HEK293 (cell line): ENCODE results near the gene XRCC2.

Experiments used
- CTCF ChIA-PET: fragments of 350-600 bp; formaldehyde crosslinking; extraction: SDS; loops from one replicate; lab custom pipeline; 2021; ENCODE audit warnings: antibody characterized with exemption; lab: Yijun Ruan, JAX
- POLR2A ChIA-PET: fragments of 300-600 bp; formaldehyde crosslinking; extraction: SDS; loops from one replicate; lab custom pipeline; 2020; ENCODE audit warnings: antibody characterized with exemption, inconsistent platforms; lab: Yijun Ruan, JAX
- H3K27ac ChIP-seq: fragments of 200-500 bp; sonication (Bioruptor generic); 2 replicates; pipeline ENCODE4 v1.5.1; 2014; ENCODE audit warnings: low read depth, low read length, control low read depth, inconsistent platforms; ENCODE audit errors: extremely low read depth
- H3K36me3 ChIP-seq, 2 experiments: fragments of 200-500 bp in 1 of 2; sonication (Bioruptor generic) in 1 of 2; 1 replicate in 1 of 2; 2 replicates in 1 of 2; pipeline ENCODE4 v1.5.1; 2014 to 2017; ENCODE audit warnings: inconsistent platforms in 2 of 2, low read length in 2 of 2; ENCODE audit not compliant: control insufficient read depth in 2 of 2, insufficient read depth in 1 of 2
- H3K4me1 ChIP-seq: fragments of 200-500 bp; sonication (Bioruptor generic); 2 replicates; pipeline ENCODE4 v1.5.1; 2014; ENCODE audit warnings: mild to moderate bottlenecking, low read length, inconsistent platforms; ENCODE audit not compliant: control insufficient read depth, insufficient read depth
- H3K4me3 ChIP-seq: 2 replicates; pipeline ENCODE4 v1.5.1; 2011; ENCODE audit warnings: low read depth, mild to moderate bottlenecking, control low read depth, low read length, moderate library complexity
- H3K9me3 ChIP-seq: fragments of 200-500 bp; sonication (Bioruptor generic); 2 replicates; pipeline ENCODE4 v1.5.1; 2014; ENCODE audit warnings: low read depth, low read length, inconsistent platforms; ENCODE audit not compliant: control insufficient read depth, insufficient read depth
- KLF8 ChIP-seq: fragments of 450-650 bp; formaldehyde crosslinking; IDR thresholded peaks from 2 replicates; pipeline ENCODE4 v1.5.1; 2016; ENCODE audit warnings: missing biosample characterization, missing genetic modification characterization
- ZBTB20 ChIP-seq: fragments of 450-650 bp; formaldehyde crosslinking; IDR thresholded peaks from 2 replicates; pipeline ENCODE4 v1.5.1; 2016; ENCODE audit warnings: missing biosample characterization, missing genetic modification characterization
- ZNF10 ChIP-seq: fragments of 450-650 bp; formaldehyde crosslinking; IDR thresholded peaks from 2 replicates; pipeline ENCODE4 v1.5.1; 2017; ENCODE audit warnings: missing biosample characterization, missing genetic modification characterization
- ZNF112 ChIP-seq: fragments of 450-650 bp; formaldehyde crosslinking; IDR thresholded peaks from 2 replicates; pipeline ENCODE4 v1.5.0; 2017; ENCODE audit warnings: missing biosample characterization, missing genetic modification characterization
- ZNF132 ChIP-seq: fragments of 450-650 bp; formaldehyde crosslinking; IDR thresholded peaks from 2 replicates; pipeline ENCODE4 v1.5.1; 2017; ENCODE audit warnings: missing biosample characterization, missing genetic modification characterization, borderline replicate concordance
- ZNF146 ChIP-seq: fragments of 450-650 bp; formaldehyde crosslinking; IDR thresholded peaks from 2 replicates; pipeline ENCODE4 v1.5.1; 2016; ENCODE audit warnings: missing biosample characterization, missing genetic modification characterization
- ZNF157 ChIP-seq: fragments of 450-650 bp; formaldehyde crosslinking; IDR thresholded peaks from 2 replicates; pipeline ENCODE4 v1.5.1; 2016; ENCODE audit warnings: missing biosample characterization, missing genetic modification characterization
- ZNF24 ChIP-seq: fragments of 450-650 bp; formaldehyde crosslinking; IDR thresholded peaks from 2 replicates; pipeline ENCODE4 v1.5.1; 2016; ENCODE audit warnings: missing biosample characterization, missing genetic modification characterization
- ZNF274 ChIP-seq, 2 experiments: fragments of 200-500 bp in 1 of 2; fragments of 450-650 bp in 1 of 2; sonication (Bioruptor generic) in 1 of 2; formaldehyde crosslinking in 1 of 2; IDR thresholded peaks; 2 replicates each; pipeline versions ENCODE4 v1.5.1 to v1.6.1; 2014 to 2016; ENCODE audit warnings: borderline replicate concordance in 1 of 2, inconsistent platforms in 1 of 2, low read length in 1 of 2, missing biosample characterization in 1 of 2, missing genetic modification characterization in 1 of 2
- ZNF404 ChIP-seq: fragments of 450-650 bp; formaldehyde crosslinking; IDR thresholded peaks from 2 replicates; pipeline ENCODE4 v1.5.1; 2017; ENCODE audit warnings: missing biosample characterization, missing genetic modification characterization
- ZNF624 ChIP-seq: fragments of 450-650 bp; formaldehyde crosslinking; IDR thresholded peaks from 2 replicates; pipeline ENCODE4 v1.5.1; 2017; ENCODE audit warnings: missing biosample characterization, missing genetic modification characterization
- ZNF677 ChIP-seq: fragments of 450-650 bp; IDR thresholded peaks from 2 replicates; pipeline ENCODE4 v1.5.0; 2018; ENCODE audit warnings: missing biosample characterization, mild to moderate bottlenecking, missing genetic modification characterization, moderate library complexity
- ZNF843 ChIP-seq: fragments of 450-650 bp; formaldehyde crosslinking; IDR thresholded peaks from 2 replicates; pipeline ENCODE4 v1.5.1; 2016; ENCODE audit warnings: missing biosample characterization, missing genetic modification characterization
- ZSCAN18 ChIP-seq: fragments of 450-650 bp; formaldehyde crosslinking; IDR thresholded peaks from 2 replicates; pipeline ENCODE4 v1.5.1; 2016; ENCODE audit warnings: missing biosample characterization, missing genetic modification characterization
- TF ChIP-seq, protein P1 (sequence below): fragments of 450-650 bp; IDR thresholded peaks from 2 replicates; pipeline ENCODE4 v1.5.1; 2018; ENCODE audit warnings: missing biosample characterization, missing genetic modification characterization
- TF ChIP-seq, protein P2 (sequence below): fragments of 450-650 bp; formaldehyde crosslinking; IDR thresholded peaks from 2 replicates; pipeline ENCODE4 v1.5.1; 2016; ENCODE audit warnings: missing biosample characterization, missing genetic modification characterization, borderline replicate concordance
- TF ChIP-seq, protein P3 (sequence below): fragments of 450-650 bp; formaldehyde crosslinking; IDR thresholded peaks from 2 replicates; pipeline ENCODE4 v1.5.1; 2016; ENCODE audit warnings: missing biosample characterization, missing genetic modification characterization

The XRCC2 gene

GRCh38 chr7:152640829-152641228 lies 35.1 kb downstream of the XRCC2 start:
- ChIA-PET CTCF (no interaction called here), POLR2A (no interaction called here)
- TF ChIP-seq ZNF112 (tag by site-specific recombination) = no peak
- peak; percentile 75 for TF ChIP-seq ZNF146 (tag by site-specific recombination)
- TF ChIP-seq, all 188 proteins: peak for 1

DNA sequence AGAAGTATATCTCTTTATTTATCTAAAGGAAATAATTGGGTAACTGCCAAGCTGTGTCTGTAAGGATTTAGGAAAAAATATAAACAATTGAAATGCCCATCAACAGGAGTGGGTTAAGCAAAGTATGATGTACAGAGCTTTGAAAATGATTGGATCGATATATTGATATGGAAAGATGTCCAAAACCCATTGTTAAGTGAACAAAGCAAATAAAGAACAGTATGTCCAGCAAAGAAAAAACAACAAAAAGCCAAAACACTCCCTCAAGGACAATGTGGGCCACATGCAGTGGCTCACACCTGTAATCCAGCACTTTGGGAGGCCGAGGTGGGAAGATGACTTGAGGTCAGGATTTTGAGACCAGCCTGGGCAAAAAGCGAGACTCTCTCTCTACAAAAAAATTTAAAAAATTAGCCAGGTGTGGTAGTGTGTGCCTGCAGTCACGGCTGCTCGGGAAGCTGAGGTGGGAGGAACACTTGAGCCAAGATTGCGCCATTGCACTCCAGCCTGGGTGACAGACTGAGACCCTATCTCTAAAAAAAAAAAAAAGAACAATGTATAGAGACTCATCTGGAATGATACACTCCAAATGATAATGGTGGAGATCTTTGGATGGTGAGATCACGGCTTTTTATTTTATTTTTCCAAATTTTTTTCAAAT lies 37.9 kb downstream of the XRCC2 start:
- H3K4me3 ChIP-seq = no peak overlapping the region
- no peak for TF ChIP-seq ZNF157 (tag by site-specific recombination)
- no peak for TF ChIP-seq ZNF132
- TF ChIP-seq, protein P1, sequence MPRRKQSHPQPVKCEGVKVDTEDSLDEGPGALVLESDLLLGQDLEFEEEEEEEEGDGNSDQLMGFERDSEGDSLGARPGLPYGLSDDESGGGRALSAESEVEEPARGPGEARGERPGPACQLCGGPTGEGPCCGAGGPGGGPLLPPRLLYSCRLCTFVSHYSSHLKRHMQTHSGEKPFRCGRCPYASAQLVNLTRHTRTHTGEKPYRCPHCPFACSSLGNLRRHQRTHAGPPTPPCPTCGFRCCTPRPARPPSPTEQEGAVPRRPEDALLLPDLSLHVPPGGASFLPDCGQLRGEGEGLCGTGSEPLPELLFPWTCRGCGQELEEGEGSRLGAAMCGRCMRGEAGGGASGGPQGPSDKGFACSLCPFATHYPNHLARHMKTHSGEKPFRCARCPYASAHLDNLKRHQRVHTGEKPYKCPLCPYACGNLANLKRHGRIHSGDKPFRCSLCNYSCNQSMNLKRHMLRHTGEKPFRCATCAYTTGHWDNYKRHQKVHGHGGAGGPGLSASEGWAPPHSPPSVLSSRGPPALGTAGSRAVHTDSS = no peak
- TF ChIP-seq ZNF274 (IDR thresholded peaks at IDR 0.05; ENCODE audit: low read length) = no peak
- TF ChIP-seq ZNF274 (tag by site-specific recombination; IDR thresholded peaks at IDR 0.05; ENCODE audit: borderline replicate concordance) = no peak
- no peak for TF ChIP-seq ZNF10 (tag by site-specific recombination)
- TF ChIP-seq ZNF843 = no peak
- TF ChIP-seq ZBTB20 (tag by site-specific recombination) = no peak
- TF ChIP-seq KLF8 (tag by site-specific recombination) = no peak
- no peak for TF ChIP-seq ZNF24 (tag by site-specific recombination)
- no peak for TF ChIP-seq ZSCAN18 (tag by site-specific recombination)
- TF ChIP-seq ZNF677 = no peak
- TF ChIP-seq, all 188 proteins: peak for 0
- Histone ChIP-seq H3K9me3 (no peaks in the 10 kb centered on the region), H3K27ac (no peak overlapping the region), H3K36me3 (no peaks in the 10 kb centered on the region), H3K4me1 (no peaks in the 10 kb centered on the region)
- ChIA-PET POLR2A (no interaction called here), CTCF (interaction anchor here (0.6 kb wide), 1 partner anchor 335 kb away, joined by 4 read pairs; no protein-coding TSS in a partner anchor)

More at GRCh38 chr7:152640829-152641228, 35.1 kb downstream of the XRCC2 start:
- H3K4me1 ChIP-seq = no peaks in the 10 kb centered on the region
- H3K36me3 ChIP-seq = peaks cover 0 to 14% of the 10 kb centered on the region in 2 experiments; a peak in 1 of 3 replicates
- no peak overlapping the region for H3K4me3 ChIP-seq
- no peaks in the 10 kb centered on the region for H3K9me3 ChIP-seq
- H3K27ac ChIP-seq = no peak overlapping the region

DNA sequence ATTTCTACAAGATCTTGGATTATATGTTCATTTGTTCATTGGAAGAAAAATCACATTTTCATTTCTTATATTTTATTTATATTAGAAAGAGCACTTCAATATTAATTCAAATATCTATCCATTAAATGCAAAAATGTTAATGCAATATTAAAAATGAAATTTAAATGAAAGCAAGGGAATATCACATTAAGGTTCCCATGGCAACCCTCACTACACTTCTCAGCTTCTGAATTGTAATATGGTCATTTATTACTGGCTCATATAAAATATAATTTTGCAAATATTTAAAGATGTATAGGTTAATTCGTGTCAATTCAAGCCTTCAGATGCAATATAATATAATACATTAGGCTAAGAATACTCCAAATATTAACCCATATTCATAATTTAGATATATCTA lies 38.8 kb downstream of the XRCC2 start:
- CTCF ChIA-PET = interaction anchor here (0.7 kb wide), 1 partner anchor 145 kb away, joined by 4 read pairs; no protein-coding TSS in a partner anchor
- Histone ChIP-seq H3K4me3 (no peak overlapping the region), H3K36me3 (no peaks in the 10 kb centered on the region), H3K4me1 (no peaks in the 10 kb centered on the region), H3K9me3 (no peaks in the 10 kb centered on the region), H3K27ac (no peak overlapping the region)
- POLR2A ChIA-PET = no interaction called here
- TF ChIP-seq, protein P2, sequence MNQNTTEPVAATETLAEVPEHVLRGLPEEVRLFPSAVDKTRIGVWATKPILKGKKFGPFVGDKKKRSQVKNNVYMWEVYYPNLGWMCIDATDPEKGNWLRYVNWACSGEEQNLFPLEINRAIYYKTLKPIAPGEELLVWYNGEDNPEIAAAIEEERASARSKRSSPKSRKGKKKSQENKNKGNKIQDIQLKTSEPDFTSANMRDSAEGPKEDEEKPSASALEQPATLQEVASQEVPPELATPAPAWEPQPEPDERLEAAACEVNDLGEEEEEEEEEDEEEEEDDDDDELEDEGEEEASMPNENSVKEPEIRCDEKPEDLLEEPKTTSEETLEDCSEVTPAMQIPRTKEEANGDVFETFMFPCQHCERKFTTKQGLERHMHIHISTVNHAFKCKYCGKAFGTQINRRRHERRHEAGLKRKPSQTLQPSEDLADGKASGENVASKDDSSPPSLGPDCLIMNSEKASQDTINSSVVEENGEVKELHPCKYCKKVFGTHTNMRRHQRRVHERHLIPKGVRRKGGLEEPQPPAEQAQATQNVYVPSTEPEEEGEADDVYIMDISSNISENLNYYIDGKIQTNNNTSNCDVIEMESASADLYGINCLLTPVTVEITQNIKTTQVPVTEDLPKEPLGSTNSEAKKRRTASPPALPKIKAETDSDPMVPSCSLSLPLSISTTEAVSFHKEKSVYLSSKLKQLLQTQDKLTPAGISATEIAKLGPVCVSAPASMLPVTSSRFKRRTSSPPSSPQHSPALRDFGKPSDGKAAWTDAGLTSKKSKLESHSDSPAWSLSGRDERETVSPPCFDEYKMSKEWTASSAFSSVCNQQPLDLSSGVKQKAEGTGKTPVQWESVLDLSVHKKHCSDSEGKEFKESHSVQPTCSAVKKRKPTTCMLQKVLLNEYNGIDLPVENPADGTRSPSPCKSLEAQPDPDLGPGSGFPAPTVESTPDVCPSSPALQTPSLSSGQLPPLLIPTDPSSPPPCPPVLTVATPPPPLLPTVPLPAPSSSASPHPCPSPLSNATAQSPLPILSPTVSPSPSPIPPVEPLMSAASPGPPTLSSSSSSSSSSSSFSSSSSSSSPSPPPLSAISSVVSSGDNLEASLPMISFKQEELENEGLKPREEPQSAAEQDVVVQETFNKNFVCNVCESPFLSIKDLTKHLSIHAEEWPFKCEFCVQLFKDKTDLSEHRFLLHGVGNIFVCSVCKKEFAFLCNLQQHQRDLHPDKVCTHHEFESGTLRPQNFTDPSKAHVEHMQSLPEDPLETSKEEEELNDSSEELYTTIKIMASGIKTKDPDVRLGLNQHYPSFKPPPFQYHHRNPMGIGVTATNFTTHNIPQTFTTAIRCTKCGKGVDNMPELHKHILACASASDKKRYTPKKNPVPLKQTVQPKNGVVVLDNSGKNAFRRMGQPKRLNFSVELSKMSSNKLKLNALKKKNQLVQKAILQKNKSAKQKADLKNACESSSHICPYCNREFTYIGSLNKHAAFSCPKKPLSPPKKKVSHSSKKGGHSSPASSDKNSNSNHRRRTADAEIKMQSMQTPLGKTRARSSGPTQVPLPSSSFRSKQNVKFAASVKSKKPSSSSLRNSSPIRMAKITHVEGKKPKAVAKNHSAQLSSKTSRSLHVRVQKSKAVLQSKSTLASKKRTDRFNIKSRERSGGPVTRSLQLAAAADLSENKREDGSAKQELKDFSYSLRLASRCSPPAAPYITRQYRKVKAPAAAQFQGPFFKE = no peak
- TF ChIP-seq ZNF404 (tag by site-specific recombination) = no peak
- TF ChIP-seq, protein P3, sequence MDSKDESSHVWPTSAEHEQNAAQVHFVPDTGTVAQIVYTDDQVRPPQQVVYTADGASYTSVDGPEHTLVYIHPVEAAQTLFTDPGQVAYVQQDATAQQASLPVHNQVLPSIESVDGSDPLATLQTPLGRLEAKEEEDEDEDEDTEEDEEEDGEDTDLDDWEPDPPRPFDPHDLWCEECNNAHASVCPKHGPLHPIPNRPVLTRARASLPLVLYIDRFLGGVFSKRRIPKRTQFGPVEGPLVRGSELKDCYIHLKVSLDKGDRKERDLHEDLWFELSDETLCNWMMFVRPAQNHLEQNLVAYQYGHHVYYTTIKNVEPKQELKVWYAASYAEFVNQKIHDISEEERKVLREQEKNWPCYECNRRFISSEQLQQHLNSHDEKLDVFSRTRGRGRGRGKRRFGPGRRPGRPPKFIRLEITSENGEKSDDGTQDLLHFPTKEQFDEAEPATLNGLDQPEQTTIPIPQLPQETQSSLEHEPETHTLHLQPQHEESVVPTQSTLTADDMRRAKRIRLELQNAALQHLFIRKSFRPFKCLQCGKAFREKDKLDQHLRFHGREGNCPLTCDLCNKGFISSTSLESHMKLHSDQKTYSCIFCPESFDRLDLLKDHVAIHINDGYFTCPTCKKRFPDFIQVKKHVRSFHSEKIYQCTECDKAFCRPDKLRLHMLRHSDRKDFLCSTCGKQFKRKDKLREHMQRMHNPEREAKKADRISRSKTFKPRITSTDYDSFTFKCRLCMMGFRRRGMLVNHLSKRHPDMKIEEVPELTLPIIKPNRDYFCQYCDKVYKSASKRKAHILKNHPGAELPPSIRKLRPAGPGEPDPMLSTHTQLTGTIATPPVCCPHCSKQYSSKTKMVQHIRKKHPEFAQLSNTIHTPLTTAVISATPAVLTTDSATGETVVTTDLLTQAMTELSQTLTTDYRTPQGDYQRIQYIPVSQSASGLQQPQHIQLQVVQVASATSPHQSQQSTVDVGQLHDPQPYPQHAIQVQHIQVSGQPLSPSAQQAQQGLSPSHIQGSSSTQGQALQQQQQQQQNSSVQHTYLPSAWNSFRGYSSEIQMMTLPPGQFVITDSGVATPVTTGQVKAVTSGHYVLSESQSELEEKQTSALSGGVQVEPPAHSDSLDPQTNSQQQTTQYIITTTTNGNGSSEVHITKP (tag by site-specific recombination) = no peak
- no peak for TF ChIP-seq ZNF624 (tag by site-specific recombination)
- no peak for TF ChIP-seq KLF8 (tag by site-specific recombination)
